Neutrophil (primary cell): ENCODE measurements around the gene PCDHA13.
"Not testable (repeated sequence)": the region's sequence is repeated elsewhere in the genome, so short reads cannot be mapped to it uniquely, and the experiment has no call there.

Experiments
- H3K27ac ChIP-seq: fragments of 200-600 bp; sonication (generic); 2 replicates; pipeline ENCODE4 v1.5.1; 2016; ENCODE audit warnings: mild to moderate bottlenecking, moderate library complexity
- H3K27me3 ChIP-seq: fragments of 200-600 bp; sonication (generic); 2 replicates; pipeline ENCODE4 v1.6.0; 2016; ENCODE audit warnings: mild to moderate bottlenecking
- H3K36me3 ChIP-seq: fragments of 200-600 bp; sonication (generic); 2 replicates; pipeline ENCODE4 v1.5.1; 2017
- H3K4me1 ChIP-seq, 2 experiments: fragments of 200-600 bp in 1 of 2; sonication (generic) in 1 of 2; 1 replicate in 1 of 2; 2 replicates in 1 of 2; pipeline versions ENCODE4 v1.5.1 to v1.6.1; 2013 to 2016; ENCODE audit warnings: low read depth in 1 of 2, low read length in 1 of 2, mild to moderate bottlenecking in 1 of 2, moderate library complexity in 1 of 2; ENCODE audit not compliant: control insufficient read depth in 1 of 2, insufficient read depth in 1 of 2
- H3K4me3 ChIP-seq, 2 experiments: fragments of 200-600 bp in 1 of 2; sonication (generic) in 1 of 2; 1 replicate in 1 of 2; 2 replicates in 1 of 2; pipeline ENCODE4 v1.5.1; 2013 to 2016; ENCODE audit warnings: low read depth in 1 of 2, low read length in 1 of 2, mild to moderate bottlenecking in 1 of 2, moderate library complexity in 1 of 2
- H3K9me3 ChIP-seq: fragments of 200-600 bp; sonication (generic); 2 replicates; pipeline ENCODE4 v1.5.1; 2016
- TF ChIP-seq, protein P1 (sequence below): fragments of 200-600 bp; sonication (generic); IDR thresholded peaks from 2 replicates; pipeline ENCODE4 v1.5.1; 2016; ENCODE audit warnings: antibody characterized with exemption

The PCDHA13 gene

DNA sequence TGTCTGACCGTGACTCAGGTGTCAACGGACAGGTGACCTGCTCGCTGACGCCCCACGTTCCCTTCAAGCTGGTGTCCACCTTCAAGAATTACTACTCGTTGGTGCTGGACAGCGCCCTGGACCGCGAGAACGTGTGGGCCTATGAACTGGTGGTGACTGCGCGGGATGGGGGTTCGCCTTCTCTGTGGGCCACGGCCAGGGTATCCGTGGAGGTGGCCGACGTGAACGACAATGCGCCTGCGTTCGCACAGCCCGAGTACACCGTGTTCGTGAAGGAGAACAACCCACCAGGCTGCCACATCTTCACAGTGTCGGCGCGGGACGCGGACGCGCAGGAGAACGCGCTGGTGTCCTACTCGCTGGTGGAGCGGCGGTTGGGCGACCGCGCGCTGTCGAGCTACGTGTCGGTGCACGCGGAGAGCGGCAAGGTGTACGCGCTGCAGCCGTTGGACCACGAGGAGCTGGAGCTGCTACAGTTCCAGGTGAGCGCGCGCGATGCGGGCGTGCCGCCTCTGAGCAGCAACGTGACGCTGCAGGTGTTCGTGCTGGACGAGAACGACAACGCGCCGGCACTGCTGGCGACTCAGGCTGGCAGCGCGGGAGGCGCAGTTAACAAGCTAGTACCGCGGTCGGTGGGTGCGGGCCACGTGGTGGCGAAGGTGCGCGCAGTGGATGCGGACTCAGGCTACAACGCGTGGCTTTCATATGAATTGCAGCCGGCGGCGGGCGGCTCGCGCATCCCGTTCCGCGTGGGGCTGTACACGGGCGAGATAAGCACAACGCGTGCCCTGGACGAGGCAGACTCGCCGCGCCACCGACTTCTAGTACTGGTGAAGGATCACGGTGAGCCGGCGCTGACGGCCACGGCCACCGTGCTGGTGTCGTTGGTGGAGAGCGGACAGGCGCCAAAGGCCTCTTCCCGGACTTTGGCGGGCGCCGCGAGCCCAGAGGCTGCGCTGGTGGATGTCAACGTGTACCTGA is 11.4 kb upstream of the PCDHA13 start:
- H3K9me3 ChIP-seq = peaks cover 21% of the 10 kb centered on the region
- H3K4me3 ChIP-seq = no peak overlapping the region
- no peaks in the 10 kb centered on the region for H3K4me1 ChIP-seq
- no peak overlapping the region for H3K27ac ChIP-seq
- no peaks in the 10 kb centered on the region for H3K36me3 ChIP-seq
- H3K27me3 ChIP-seq = peaks cover 45% of the 10 kb centered on the region
- TF ChIP-seq, protein P1, sequence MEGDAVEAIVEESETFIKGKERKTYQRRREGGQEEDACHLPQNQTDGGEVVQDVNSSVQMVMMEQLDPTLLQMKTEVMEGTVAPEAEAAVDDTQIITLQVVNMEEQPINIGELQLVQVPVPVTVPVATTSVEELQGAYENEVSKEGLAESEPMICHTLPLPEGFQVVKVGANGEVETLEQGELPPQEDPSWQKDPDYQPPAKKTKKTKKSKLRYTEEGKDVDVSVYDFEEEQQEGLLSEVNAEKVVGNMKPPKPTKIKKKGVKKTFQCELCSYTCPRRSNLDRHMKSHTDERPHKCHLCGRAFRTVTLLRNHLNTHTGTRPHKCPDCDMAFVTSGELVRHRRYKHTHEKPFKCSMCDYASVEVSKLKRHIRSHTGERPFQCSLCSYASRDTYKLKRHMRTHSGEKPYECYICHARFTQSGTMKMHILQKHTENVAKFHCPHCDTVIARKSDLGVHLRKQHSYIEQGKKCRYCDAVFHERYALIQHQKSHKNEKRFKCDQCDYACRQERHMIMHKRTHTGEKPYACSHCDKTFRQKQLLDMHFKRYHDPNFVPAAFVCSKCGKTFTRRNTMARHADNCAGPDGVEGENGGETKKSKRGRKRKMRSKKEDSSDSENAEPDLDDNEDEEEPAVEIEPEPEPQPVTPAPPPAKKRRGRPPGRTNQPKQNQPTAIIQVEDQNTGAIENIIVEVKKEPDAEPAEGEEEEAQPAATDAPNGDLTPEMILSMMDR = no peak

DNA sequence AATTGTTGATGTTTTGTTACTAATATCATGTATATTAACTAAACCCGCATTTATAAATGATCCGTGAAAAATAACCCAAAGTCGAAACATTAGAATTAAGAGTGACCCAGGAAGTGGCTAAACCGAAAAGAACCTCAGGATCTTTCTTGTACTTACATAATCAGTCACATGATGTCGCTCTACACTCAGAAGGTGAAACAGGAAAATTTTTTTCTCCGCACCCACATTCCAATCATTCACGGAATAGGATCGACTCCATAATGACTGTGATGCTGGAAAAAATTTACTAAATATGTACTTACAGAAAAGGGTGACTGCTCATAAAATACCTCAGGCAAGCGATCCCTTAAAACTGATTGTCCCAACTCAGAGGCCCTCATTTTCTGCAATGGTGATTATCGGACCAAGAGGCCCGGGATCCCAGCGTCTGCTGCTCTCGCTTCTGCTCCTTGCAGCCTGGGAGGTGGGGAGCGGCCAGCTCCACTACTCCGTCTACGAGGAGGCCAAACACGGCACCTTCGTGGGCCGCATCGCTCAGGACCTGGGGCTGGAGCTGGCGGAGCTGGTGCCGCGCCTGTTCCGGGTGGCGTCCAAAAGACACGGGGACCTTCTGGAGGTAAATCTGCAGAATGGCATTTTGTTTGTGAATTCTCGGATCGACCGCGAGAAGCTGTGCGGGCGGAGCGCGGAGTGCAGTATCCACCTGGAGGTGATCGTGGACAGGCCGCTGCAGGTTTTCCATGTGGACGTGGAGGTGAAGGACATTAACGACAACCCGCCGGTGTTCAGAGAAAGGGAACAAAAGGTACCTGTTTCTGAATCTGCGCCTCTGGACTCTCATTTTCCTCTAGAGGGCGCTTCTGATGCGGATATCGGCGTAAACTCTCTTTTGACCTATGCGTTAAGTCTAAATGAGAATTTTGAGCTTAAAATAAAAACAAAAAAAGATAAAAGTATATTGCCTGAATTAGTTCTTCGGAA is 6.5 kb upstream of the PCDHA13 start, which contains the start of gene PCDHA12:
Gene PCDHA12 (plus strand): TSS at position 224 of the 981 bp plus-strand sequence. CDS start 165 bp downstream, at position 389.
- Histone ChIP-seq H3K9me3 (peaks cover 35% of the 10 kb centered on the region), H3K27me3 (peaks cover 51% of the 10 kb centered on the region), H3K27ac (no peak within 1 kb of the TSS), H3K36me3 (no peaks in the 10 kb centered on the region), H3K4me1 (no peaks in the 10 kb centered on the region), H3K4me3 (no peak within 1 kb of the TSS)
- TF ChIP-seq, protein P1 = no peak

DNA sequence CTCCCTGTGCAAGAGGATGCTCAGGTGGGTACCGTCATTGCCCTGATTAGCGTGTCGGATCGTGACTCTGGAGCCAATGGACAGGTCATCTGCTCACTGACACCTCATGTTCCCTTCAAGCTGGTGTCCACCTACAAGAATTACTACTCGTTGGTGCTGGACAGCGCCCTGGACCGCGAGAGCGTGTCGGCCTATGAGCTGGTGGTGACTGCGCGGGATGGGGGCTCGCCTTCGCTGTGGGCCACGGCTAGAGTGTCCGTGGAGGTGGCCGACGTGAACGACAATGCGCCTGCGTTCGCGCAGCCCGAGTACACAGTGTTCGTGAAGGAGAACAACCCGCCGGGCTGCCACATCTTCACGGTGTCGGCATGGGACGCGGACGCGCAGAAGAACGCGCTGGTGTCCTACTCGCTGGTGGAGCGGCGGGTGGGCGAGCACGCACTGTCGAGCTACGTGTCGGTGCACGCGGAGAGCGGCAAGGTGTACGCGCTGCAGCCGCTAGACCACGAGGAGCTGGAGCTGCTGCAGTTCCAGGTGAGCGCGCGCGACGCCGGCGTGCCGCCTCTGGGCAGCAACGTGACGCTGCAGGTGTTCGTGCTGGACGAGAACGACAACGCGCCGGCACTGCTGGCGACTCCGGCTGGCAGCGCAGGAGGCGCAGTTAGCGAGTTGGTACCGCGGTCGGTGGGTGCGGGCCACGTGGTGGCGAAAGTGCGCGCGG is 5.2 kb upstream of the PCDHA13 start:
- not testable (repeated sequence) for H3K27ac ChIP-seq, H3K4me1 ChIP-seq, H3K36me3 ChIP-seq, H3K4me3 ChIP-seq
- Histone ChIP-seq H3K9me3 (peaks cover 27% of the 10 kb centered on the region), H3K27me3 (peaks cover 49% of the 10 kb centered on the region)

DNA sequence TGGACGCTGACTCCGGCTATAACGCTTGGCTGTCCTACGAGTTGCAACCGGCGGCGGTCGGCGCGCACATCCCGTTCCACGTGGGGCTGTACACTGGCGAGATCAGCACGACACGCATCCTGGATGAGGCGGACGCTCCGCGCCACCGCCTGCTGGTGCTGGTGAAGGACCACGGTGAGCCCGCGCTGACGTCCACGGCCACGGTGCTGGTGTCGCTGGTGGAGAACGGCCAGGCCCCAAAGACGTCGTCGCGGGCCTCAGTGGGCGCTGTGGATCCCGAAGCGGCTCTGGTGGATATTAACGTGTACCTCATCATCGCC is 4.7 kb upstream of the PCDHA13 start:
- Histone ChIP-seq H3K27me3 (peaks cover 53% of the 10 kb centered on the region), H3K27ac (no peak overlapping the region), H3K4me1 (no peaks in the 10 kb centered on the region), H3K4me3 (no peak overlapping the region), H3K36me3 (no peaks in the 10 kb centered on the region), H3K9me3 (peaks cover 32% of the 10 kb centered on the region)
- TF ChIP-seq, protein P1 = no peak

DNA sequence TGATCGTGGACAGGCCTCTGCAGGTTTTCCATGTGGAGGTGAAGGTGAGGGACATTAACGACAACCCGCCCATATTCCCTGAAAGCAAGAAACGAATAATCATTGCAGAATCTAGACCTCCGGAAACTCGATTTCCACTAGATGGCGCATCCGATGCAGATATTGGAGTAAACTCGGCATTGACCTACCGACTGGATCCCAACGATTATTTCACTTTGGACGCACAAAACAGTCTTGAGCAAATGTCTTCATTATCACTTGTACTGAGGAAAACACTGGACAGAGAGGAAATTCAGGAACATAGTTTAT is 621 bp downstream of the PCDHA13 start:
- Histone ChIP-seq H3K4me1 (no peaks in the 10 kb centered on the region), H3K4me3 (no peak overlapping the region), H3K27me3 (peaks cover 42% of the 10 kb centered on the region), H3K9me3 (peaks cover 30% of the 10 kb centered on the region), H3K27ac (no peak overlapping the region), H3K36me3 (no peaks in the 10 kb centered on the region)
- TF ChIP-seq, protein P1 = no peak
